ENCODE data around the gene LTC4S. TPM values are rescaled to one million over a fixed set of nuclear protein-coding genes. Genes with fewer than 3 reads are reported as not detected.
A peak's percentile ranks its signal among the peaks of the same experiment; 100 is the strongest.

LTC4S gene
- total RNA-seq, 1 donor from 2014 or later = 0.26 TPM

DNA sequence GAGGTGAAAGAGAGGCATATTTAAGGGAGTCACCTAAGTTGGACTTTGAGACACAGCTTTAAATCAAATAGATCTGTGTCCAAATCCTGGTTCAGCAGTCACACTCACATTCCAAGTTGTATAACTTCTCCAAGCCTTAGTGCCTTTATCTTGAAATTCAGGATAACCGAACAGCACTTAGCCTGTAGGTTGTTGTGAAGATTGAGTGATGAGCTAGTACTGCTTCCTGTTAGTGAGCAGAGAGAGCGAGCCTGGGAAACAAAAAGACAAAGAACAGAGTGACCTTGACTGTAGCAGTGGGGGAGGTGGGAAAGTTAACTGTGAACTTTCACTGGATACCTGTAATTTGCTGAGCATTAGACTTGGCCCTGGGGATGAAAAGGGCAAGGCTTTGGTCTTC is 38.8 kb upstream of the LTC4S start:
- Histone ChIP-seq H3K4me3 (ENCODE audit: low read depth, low read length) (no peak overlapping the region), H3K27me3 (ENCODE audit: control insufficient read depth, insufficient read depth, low read length) (no peaks in the 10 kb centered on the region), H3K36me3 (ENCODE audit: control insufficient read depth, insufficient read depth, low read length) (no peaks in the 10 kb centered on the region)
- DNase-seq (ENCODE audit: low read depth) = no peak
- TF ChIP-seq, protein P1, sequence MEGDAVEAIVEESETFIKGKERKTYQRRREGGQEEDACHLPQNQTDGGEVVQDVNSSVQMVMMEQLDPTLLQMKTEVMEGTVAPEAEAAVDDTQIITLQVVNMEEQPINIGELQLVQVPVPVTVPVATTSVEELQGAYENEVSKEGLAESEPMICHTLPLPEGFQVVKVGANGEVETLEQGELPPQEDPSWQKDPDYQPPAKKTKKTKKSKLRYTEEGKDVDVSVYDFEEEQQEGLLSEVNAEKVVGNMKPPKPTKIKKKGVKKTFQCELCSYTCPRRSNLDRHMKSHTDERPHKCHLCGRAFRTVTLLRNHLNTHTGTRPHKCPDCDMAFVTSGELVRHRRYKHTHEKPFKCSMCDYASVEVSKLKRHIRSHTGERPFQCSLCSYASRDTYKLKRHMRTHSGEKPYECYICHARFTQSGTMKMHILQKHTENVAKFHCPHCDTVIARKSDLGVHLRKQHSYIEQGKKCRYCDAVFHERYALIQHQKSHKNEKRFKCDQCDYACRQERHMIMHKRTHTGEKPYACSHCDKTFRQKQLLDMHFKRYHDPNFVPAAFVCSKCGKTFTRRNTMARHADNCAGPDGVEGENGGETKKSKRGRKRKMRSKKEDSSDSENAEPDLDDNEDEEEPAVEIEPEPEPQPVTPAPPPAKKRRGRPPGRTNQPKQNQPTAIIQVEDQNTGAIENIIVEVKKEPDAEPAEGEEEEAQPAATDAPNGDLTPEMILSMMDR (IDR thresholded peaks at IDR 0.05; ENCODE audit: insufficient read depth, low read length, severe bottlenecking) = no peak
- no peak for FAIRE-seq

DNA sequence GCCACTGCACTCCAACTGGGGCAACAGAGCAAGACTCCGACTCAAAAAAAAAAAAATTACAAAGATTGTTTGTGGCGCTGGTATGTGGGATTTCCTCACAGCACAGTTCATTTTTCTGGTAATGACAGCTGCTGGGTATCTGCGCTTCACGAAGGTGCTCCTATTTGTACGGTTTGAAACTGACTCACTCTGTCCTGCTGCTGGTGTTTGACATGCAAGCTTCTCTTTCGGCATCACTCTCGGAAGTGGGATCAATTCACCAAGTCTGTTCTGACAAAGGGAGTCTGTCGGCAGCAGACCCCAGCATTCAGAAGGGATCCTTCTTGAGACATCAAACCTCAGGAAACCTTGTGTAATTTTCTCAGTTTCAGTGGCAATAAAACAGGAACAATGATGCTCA is 34.8 kb upstream of the LTC4S start:
- DNase-seq (ENCODE audit: low read depth) (no peak), FAIRE-seq (no peak)
- TF ChIP-seq, protein P1 (IDR thresholded peaks at IDR 0.05; ENCODE audit: insufficient read depth, low read length, severe bottlenecking) = no peak
- Histone ChIP-seq H3K36me3 (ENCODE audit: control insufficient read depth, insufficient read depth, low read length) (no peaks in the 10 kb centered on the region), H3K27me3 (ENCODE audit: control insufficient read depth, insufficient read depth, low read length) (no peaks in the 10 kb centered on the region), H3K4me3 (ENCODE audit: low read depth, low read length) (no peak overlapping the region)

DNA sequence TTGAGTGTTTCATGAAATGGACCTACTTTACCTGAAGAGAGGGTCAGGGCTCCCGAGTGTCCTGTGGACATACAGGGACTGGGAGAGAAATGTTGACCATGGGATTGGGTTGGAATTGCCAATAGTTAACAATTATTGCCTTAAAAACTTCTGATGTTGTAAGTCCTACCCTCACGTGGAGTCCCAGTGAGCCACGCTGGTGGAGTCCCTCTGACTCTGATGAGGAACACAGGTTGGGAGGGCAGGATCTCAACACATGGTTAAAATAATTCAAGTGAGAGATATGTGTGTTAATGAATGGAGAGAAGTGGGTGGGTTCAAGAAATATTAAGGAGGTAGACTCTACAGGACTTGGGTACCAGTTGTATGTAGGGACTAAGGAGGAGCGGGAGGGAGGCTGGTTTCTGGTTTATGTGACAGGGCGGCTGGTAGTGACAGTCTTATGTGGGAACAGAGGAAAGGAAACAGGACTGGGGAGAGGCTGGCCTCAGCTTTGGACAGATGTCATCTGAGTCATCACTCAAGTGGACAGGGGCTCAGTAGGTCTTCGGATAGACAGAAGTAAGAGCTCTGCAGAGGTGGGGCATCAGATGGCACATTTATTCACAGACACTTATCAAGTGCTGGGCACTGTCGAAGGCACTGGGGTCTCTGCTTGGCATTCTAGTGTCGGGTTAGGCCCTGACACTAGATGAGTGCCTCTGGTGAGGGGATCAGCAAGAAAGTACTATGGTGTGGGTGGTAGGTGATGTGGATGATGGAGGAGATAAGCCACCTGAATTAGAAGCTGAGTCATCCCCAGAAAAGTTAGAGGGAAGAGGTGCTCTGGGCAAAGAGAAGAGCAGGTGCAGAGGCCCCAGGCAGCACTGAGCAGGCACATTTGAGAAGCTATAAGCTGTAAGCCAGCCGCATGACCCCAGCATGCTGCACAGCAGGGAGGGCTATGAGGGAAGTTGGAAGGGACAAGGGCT is 33.9 kb upstream of the LTC4S start:
- H3K4me3 ChIP-seq (ENCODE audit: low read depth, low read length) = no peak overlapping the region
- no peak for FAIRE-seq
- no peak for DNase-seq (ENCODE audit: low read depth)
- no peaks in the 10 kb centered on the region for H3K36me3 ChIP-seq (ENCODE audit: control insufficient read depth, insufficient read depth, low read length)
- H3K27me3 ChIP-seq (ENCODE audit: control insufficient read depth, insufficient read depth, low read length) = no peaks in the 10 kb centered on the region
- TF ChIP-seq, protein P1 (IDR thresholded peaks at IDR 0.05; ENCODE audit: insufficient read depth, low read length, severe bottlenecking) = no peak

DNA sequence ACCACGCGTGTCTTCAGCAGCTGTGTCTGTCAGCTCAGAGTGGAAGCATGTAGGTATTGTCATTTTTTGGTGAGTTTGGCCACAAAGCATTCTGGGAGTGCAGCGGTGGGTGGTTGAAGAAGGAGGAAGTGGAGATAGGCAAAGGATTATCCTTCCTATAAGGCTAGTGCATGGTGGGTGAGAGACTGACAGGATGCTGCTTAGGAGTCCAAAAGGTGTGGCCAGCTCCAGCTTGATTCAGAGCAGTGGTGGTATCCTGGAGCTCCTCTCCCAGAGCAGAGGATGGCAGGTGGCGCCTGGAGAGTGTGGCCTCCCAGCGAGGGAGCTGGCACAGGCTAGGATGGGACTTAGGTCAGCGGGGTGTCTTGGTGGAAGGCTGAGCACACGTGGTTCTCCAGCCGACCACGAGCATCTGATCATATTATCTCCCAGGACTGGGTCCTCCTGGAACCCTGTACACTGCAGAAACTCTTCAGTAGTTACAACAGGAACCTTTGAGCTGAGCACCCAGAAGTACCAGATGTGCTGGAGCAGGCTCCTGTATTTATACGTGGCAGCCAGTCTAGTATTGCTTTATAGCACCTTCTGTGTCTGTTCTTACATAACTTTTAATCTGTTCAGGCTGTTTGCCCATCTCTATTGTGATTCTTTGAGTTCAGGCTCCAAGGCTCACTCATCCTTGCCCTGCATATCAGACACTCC is 31.6 kb upstream of the LTC4S start:
- Histone ChIP-seq H3K27me3 (ENCODE audit: control insufficient read depth, insufficient read depth, low read length) (no peaks in the 10 kb centered on the region), H3K36me3 (ENCODE audit: control insufficient read depth, insufficient read depth, low read length) (peaks cover 9% of the 10 kb centered on the region), H3K4me3 (ENCODE audit: low read depth, low read length) (no peak overlapping the region)
- DNase-seq (ENCODE audit: low read depth) (no peak), FAIRE-seq (no peak)
- TF ChIP-seq, protein P1 (IDR thresholded peaks at IDR 0.05; ENCODE audit: insufficient read depth, low read length, severe bottlenecking) = no peak

DNA sequence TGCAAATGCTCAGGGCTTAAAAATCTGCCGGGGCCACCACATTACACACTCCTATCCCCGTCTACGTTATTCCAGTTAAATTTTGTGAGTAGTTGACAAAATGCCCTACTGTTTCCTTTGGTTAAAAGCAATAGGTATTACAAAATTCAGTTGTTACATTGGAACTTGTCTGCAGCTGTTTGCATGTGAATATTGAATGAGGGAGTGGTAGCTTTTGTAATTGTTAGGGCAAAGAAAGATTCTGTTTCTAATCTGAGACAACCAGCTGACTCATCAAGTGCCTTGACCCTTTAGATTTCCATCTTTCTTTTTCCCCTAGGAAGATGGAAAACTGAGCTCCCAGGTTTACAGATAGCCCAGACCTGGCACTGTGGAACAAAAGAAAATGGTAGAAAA is 31.0 kb upstream of the LTC4S start:
- no peak for FAIRE-seq
- no peak overlapping the region for H3K4me3 ChIP-seq (ENCODE audit: low read depth, low read length)
- TF ChIP-seq, protein P1 (IDR thresholded peaks at IDR 0.05; ENCODE audit: insufficient read depth, low read length, severe bottlenecking) = no peak
- peaks cover 10% of the 10 kb centered on the region for H3K36me3 ChIP-seq (ENCODE audit: control insufficient read depth, insufficient read depth, low read length)
- peak; percentile 71 for DNase-seq (ENCODE audit: low read depth)
- no peaks in the 10 kb centered on the region for H3K27me3 ChIP-seq (ENCODE audit: control insufficient read depth, insufficient read depth, low read length)
